ENCODE results near the gene WDR37. TPM values are rescaled to one million over a fixed set of nuclear protein-coding genes. Genes with fewer than 3 reads are reported as not detected.

WDR37 gene
- total and polyA plus RNA-seq, 4 donors: 6.6 to 23.5 (median 13.6) TPM

- Histone ChIP-seq H3K9ac (ENCODE audit: insufficient read depth in 1 of 2, low read length in 2 of 2) (no peak overlapping the region), H3K4me1 (ENCODE audit: control insufficient read depth in 5 of 5, insufficient read depth in 5 of 5, low read length in 5 of 5) (no peaks in the 10 kb centered on the region), H3K4me3 (no peak overlapping the region), H3K9me3 (ENCODE audit: control insufficient read depth in 4 of 4, insufficient read depth in 3 of 4, low read length in 3 of 4) (peaks cover 0 to 6% (median 4%) of the 10 kb centered on the region in 4 donors), H3K27me3 (ENCODE audit: control insufficient read depth in 3 of 3, insufficient read depth in 3 of 3, low read length in 2 of 3) (no peaks in the 10 kb centered on the region), H3K27ac (ENCODE audit: low read depth in 1 of 2, low read length in 1 of 2) (no peak overlapping the region), H3K36me3 (ENCODE audit: control insufficient read depth in 4 of 4, insufficient read depth in 4 of 4, low read length in 4 of 4) (no peaks in the 10 kb centered on the region)
- TF ChIP-seq, protein P1, sequence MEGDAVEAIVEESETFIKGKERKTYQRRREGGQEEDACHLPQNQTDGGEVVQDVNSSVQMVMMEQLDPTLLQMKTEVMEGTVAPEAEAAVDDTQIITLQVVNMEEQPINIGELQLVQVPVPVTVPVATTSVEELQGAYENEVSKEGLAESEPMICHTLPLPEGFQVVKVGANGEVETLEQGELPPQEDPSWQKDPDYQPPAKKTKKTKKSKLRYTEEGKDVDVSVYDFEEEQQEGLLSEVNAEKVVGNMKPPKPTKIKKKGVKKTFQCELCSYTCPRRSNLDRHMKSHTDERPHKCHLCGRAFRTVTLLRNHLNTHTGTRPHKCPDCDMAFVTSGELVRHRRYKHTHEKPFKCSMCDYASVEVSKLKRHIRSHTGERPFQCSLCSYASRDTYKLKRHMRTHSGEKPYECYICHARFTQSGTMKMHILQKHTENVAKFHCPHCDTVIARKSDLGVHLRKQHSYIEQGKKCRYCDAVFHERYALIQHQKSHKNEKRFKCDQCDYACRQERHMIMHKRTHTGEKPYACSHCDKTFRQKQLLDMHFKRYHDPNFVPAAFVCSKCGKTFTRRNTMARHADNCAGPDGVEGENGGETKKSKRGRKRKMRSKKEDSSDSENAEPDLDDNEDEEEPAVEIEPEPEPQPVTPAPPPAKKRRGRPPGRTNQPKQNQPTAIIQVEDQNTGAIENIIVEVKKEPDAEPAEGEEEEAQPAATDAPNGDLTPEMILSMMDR (IDR thresholded peaks at IDR 0.05; ENCODE audit: control extremely low read depth, extremely low read depth): no peak
- DNase-seq (no peak), ATAC-seq (ENCODE audit: insufficient read depth, low FRiP score) (no peak)
- 60 to 63% methylated on average over 7 of the region's 7 CpGs for WGBS, 2 donors
Observed at GRCh38 chr10:1141261-1141660, 85.1 kb downstream of the WDR37 start.

DNA sequence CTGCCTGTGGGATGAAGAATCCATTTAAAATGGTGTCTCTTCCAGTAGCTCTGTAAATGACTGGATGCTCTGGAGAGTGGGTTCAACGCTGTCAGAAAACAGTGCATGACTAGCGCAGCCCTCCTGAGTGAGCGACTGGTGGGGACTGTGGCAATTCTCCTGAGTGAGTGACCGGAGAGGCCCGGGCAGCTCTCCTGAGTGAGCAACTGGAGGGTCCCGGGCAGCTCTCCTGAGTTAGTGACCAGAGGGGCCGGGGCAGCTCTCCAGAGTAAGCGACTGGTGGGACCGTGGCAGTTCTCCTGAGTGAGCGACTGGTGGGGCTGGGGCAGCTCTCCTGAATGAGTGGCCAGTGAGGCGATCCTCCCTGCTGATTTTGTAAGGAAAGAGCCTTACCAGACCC, 85.5 kb downstream of the WDR37 start:
- Histone ChIP-seq H3K27me3 (ENCODE audit: control insufficient read depth in 3 of 3, insufficient read depth in 3 of 3, low read length in 2 of 3) (no peaks in the 10 kb centered on the region), H3K9ac (ENCODE audit: insufficient read depth in 1 of 2, low read length in 2 of 2) (no peak overlapping the region), H3K9me3 (ENCODE audit: control insufficient read depth in 4 of 4, insufficient read depth in 3 of 4, low read length in 3 of 4) (peaks cover 0 to 9% (median 4%) of the 10 kb centered on the region in 4 donors), H3K4me1 (ENCODE audit: control insufficient read depth in 5 of 5, insufficient read depth in 5 of 5, low read length in 5 of 5) (no peaks in the 10 kb centered on the region), H3K4me3 (no peak overlapping the region), H3K27ac (ENCODE audit: low read depth in 1 of 2, low read length in 1 of 2) (no peak overlapping the region), H3K36me3 (ENCODE audit: control insufficient read depth in 4 of 4, insufficient read depth in 4 of 4, low read length in 4 of 4) (no peaks in the 10 kb centered on the region)
- DNase-seq: no peak
- ATAC-seq (ENCODE audit: insufficient read depth, low FRiP score): no peak
- TF ChIP-seq, protein P1 (IDR thresholded peaks at IDR 0.05; ENCODE audit: control extremely low read depth, extremely low read depth): no peak
- 93% methylated on average over 11 of the region's 11 CpGs for WGBS, 2 donors

DNA sequence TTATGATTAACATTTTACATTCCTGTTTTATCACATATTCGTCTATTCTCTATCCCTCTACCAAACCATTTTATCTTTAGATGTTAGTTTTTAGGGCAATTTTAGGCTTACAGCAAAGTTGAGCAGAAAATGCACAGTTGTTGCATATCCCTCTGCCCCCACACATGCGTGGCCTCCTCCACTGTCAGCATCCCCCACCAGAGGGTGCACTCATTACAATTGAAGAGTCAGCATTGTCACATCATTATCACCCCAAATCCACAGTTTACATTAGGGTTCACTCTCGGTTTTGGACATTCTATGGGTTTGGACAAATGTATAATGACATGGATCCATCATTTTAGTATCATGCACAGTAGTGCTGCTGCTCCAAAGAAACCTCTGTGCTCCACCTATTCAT, 86.4 kb downstream of the WDR37 start:
- 53 to 64% methylated on average over 3 of the region's 3 CpGs for WGBS, 2 donors
- no peaks in the 10 kb centered on the region for H3K36me3 ChIP-seq (ENCODE audit: control insufficient read depth in 4 of 4, insufficient read depth in 4 of 4, low read length in 4 of 4)
- no peak for DNase-seq

More for the DNA sequence above, 86.4 kb downstream of the WDR37 start:
- Histone ChIP-seq H3K4me3 (no peak overlapping the region), H3K9ac (ENCODE audit: insufficient read depth in 1 of 2, low read length in 2 of 2) (no peak overlapping the region), H3K4me1 (ENCODE audit: control insufficient read depth in 5 of 5, insufficient read depth in 5 of 5, low read length in 5 of 5) (no peaks in the 10 kb centered on the region), H3K27me3 (ENCODE audit: control insufficient read depth in 3 of 3, insufficient read depth in 3 of 3, low read length in 2 of 3) (no peaks in the 10 kb centered on the region), H3K27ac (ENCODE audit: low read depth in 1 of 2, low read length in 1 of 2) (no peak overlapping the region), H3K9me3 (ENCODE audit: control insufficient read depth in 4 of 4, insufficient read depth in 3 of 4, low read length in 3 of 4) (peaks cover 0 to 10% (median 4%) of the 10 kb centered on the region in 4 donors)
- TF ChIP-seq, protein P1 (IDR thresholded peaks at IDR 0.05; ENCODE audit: control extremely low read depth, extremely low read depth): no peak
- no peak for ATAC-seq (ENCODE audit: insufficient read depth, low FRiP score)

All from lung (tissue), 12 donors.